Left kidney (tissue), 8 donors: ENCODE data around the gene FAM241A. TPM values are rescaled to one million over a fixed set of nuclear protein-coding genes. Genes with fewer than 3 reads are reported as not detected.
A peak's percentile ranks its signal among the peaks of the same experiment; 100 is the strongest.
"Not testable (repeated sequence)": the region's sequence is repeated elsewhere in the genome, so short reads cannot be mapped to it uniquely, and the experiment has no call there.

Source experiments
- DNase-seq: peaks from one replicate; pipeline ENCODE4 v3.0.0-alpha.2; 2013
- long read RNA-seq, 8 donors: transcript quantifications; one replicate each; lab custom pipeline, GENCODE V29; 2026
- polyA plus RNA-seq: library from polyadenylated mRNA; unstranded; fragments of 120-200 nt; gene quantifications from one replicate; pipeline ENCODE4 v1.2.1, GENCODE V29; 2013; ENCODE audit not compliant: insufficient read length

Gene FAM241A
- 1.6 TPM for polyA plus RNA-seq
- long read RNA-seq, donor 1, full-length matches to known transcripts, result 7 of 7 reads
- long read RNA-seq, donor 1, partial matches to known transcripts, result 0 of 7 reads
- long read RNA-seq, donor 1, other reads (novel, unspliced or antisense), result 0 of 7 reads
- long read RNA-seq, donor 2, full-length matches to known transcripts, result 2 of 2 reads
- long read RNA-seq, donor 2, partial matches to known transcripts, result 0 of 2 reads
- long read RNA-seq, donor 2, other reads (novel, unspliced or antisense), result 0 of 2 reads
- long read RNA-seq, donor 3, full-length matches to known transcripts, result 2 of 2 reads
- long read RNA-seq, donor 3, partial matches to known transcripts, result 0 of 2 reads
- long read RNA-seq, donor 3, other reads (novel, unspliced or antisense), result 0 of 2 reads
- long read RNA-seq, donor 4, full-length matches to known transcripts, result 1 of 1 reads
- long read RNA-seq, donor 4, partial matches to known transcripts, result 0 of 1 reads
- long read RNA-seq, donor 4, other reads (novel, unspliced or antisense), result 0 of 1 reads
- long read RNA-seq, donor 5, full-length matches to known transcripts, result 10 of 10 reads
- long read RNA-seq, donor 5, partial matches to known transcripts, result 0 of 10 reads
- long read RNA-seq, donor 5, other reads (novel, unspliced or antisense), result 0 of 10 reads
- long read RNA-seq, donor 6, full-length matches to known transcripts, result 3 of 3 reads
- long read RNA-seq, donor 6, partial matches to known transcripts, result 0 of 3 reads
- long read RNA-seq, donor 6, other reads (novel, unspliced or antisense), result 0 of 3 reads
- long read RNA-seq, donor 7, full-length matches to known transcripts, result 5 of 5 reads
- long read RNA-seq, donor 7, partial matches to known transcripts, result 0 of 5 reads
- long read RNA-seq, donor 7, other reads (novel, unspliced or antisense), result 0 of 5 reads
- long read RNA-seq, donor 8, full-length matches to known transcripts, result 3 of 3 reads
- long read RNA-seq, donor 8, partial matches to known transcripts, result 0 of 3 reads
- long read RNA-seq, donor 8, other reads (novel, unspliced or antisense), result 0 of 3 reads

DNA sequence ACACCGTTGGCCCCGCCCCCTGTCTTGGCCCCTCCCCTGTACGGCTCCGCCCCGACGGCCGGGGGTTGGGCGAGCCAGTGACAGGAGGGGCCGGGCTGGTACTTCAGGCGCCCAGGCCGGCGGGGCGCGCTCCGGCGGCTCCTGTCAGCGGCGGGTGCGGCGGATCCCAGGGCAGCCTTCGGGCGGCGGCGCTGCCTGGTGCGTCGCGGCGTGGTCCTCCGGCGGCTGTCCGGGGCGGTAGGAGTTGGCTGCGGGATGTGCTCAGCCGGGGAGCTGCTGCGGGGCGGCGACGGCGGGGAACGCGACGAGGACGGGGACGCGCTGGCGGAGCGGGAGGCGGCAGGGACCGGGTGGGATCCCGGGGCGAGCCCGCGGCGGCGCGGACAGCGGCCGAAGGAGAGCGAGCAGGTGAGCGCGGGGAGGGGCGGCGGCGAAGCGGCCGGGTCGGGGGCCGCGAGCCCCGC, at the start of gene FAM241A:
FAM241A (plus strand) TSS at position 129 of the 464 bp plus-strand sequence; CDS start at position 256, 127 bp downstream.
- peak; percentile 70 for DNase-seq

DNA sequence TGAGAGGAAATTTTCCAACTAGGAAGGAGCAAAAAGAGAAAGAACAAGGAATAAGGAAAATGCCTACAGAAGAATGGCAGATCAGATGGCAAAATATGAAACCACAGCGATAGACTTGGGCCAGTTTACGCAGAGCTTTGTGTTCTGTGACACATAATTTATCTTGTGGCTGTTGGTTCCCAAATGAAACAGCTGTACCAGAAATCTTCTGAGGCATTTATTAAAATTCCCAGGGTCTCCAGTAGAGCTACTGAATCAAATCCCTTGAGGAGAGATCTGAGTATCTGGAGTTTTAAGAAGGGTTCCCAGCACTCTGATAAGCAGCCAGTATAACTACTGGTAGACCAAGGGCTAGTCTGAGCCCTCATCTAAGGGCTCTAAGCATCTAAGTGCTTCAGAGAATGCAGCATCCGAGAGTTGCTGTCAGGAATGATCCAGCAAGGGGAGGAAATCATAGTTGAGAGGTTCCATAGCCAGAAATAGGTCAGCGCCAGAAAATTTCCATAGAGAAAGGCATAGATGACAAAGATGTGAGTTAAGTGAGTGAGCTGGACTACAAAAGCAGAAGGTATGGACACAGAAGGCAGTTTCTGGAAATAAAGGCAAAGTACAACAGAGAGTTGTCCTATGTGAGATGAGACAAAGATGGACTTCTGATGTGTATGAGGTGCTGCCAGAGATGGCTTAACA, 46.3 kb upstream of the FAM241A start:
- DNase-seq, result no peak

DNA sequence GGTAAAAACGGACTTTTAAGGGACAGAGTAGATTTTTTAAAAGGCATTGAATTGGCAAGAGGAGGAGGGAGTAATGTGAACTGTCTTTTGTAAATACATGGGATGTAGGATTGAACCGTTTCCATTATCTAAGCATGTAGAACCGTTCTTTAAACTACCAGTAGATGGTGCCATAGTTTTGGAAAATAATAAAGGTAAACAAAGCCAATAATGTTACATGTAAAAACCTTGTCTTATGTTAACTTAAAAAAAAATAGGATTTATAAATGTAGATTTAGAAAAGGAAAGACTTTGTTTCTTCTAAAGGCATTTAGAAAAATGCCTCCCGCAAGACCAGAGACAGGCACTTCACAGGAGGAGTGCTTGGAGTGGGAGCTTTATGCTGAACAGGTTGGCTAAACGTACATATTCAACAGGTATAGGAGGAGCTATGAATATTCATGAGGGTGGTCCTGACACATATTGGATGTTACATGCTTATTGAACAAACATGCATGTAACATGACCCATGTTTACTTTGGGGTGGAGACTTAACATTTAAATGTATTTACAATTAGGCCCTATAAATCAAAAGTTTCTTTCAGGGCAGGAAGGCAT, 45.5 kb upstream of the FAM241A start:
- peak; percentile 61 for DNase-seq

DNA sequence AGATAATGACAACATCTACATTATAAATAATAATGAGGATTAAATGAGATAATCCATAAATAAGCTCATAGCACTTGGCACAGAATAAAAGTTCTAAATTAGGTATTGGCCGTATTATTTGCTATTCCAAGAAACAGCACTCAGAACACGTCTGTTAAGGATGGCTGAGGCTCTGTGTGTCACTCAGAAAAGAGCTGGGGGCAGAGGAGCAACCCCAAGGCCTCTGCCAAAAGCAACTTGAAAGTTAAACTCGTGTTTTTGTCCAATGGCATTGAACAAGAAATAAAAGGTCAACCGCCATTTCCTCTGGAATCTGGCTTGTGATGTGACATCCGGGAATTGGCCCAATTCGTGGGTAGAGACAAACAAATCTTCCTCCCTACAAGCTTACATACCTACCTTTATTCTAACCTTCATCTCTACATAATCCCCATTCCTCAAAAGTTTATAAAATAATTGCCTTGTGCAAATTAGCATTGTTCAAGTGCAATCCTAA, 42.3 kb upstream of the FAM241A start:
- DNase-seq, result no peak

DNA sequence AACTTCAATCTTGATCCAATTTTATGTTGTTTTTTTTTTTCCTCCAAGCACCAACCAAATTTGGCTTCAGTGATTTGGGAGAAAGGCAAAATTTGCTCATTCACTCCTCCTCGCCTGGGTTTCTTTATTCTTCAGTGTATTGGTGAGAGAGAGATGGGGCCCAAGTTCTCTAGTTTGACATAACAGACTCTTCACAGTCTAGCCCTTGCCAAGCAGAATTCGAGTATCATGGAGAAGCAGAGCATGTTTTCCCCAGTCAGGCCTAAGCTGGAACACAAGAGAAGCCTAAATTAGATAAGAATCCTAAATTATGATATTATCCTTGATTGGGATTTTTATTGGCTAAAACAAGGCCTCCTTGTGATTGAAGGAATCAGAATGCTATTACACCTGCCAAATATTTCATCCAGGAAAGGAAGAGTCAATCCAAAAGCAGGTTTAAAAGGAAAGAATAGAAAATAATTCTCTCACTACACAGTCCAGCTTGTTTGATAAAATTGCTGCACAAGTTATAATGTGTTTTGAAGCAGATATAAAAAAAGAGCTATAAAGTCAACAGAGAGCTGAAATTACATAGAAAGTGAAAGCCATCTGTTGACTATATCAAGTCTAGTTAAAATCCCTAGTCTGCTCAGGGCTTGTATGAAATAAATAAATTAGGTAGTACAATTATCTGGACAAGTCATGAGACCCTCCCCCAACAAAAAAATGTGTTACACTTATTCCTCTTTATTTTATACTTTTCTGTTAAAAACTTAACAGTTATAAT, 39.9 kb upstream of the FAM241A start:
- DNase-seq, result no peak

DNA sequence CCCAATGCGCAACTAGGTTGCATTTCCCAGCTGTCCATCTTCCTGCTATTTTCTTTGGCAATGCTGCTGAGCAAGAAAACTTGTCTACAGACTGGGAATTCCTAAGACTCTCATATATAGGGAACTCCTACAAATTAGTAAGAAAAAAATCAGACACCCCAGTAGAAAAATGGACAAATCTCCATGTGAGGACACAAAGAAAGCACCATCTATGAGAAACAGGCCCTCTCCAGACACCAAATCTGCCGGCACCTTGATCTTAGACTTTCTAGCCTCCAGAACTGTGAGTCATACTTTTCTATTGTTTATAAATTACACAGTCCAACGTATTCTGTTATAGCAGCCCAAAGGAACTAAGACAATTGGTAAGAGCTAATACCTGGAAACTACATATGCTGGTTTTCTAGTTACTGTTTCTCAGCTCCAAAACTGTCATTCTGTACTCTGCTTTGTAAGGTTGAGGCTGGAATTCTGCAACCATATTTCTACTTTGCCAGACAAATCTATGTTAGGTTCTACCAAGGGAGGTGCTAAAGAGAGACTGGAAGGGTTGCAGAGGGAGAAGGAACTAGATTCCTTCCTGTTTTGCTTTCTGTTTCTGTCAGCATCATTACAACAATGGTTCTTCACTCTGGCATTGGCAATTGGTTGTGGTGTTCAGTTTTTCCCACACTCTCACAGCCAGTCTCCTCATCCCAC, 35.7 kb upstream of the FAM241A start:
- DNase-seq, result no peak

DNA sequence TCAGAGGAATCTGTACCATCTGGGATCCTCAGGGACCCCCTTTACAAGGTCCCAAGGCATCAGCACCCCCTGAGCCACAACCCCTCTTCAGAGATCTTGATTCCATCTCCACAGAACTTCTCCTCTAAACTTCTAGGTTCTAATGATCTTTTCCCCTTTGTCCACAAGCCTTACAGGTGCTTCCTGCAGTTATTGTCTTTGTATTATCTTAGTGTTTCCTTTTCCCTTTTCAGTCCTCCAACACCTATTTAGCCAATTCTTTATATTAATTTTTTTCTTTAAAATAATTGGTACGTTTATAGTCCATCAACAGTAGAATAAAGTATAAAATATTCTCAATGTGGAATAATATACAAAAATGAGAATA, 35.2 kb upstream of the FAM241A start:
- no peak for DNase-seq

DNA sequence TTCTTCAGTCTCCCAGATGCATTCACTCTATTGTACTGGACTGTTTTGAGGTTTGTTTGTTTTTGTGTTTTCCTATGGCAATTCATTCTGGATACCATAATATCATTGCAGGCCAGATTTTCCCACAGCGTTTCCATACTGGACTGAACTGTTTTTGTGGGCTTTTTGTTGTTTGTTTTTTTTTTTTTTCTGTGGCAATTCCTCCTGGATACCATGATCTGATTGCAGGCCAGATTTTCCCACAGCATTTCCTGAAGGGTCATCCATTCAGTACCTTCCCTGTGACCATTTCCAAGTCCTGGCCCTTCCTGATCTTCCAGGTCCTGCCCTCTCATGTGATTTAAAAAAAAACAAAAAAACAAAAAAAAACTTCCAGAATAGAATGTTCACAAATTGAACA, 33.9 kb upstream of the FAM241A start:
- DNase-seq, result no peak

DNA sequence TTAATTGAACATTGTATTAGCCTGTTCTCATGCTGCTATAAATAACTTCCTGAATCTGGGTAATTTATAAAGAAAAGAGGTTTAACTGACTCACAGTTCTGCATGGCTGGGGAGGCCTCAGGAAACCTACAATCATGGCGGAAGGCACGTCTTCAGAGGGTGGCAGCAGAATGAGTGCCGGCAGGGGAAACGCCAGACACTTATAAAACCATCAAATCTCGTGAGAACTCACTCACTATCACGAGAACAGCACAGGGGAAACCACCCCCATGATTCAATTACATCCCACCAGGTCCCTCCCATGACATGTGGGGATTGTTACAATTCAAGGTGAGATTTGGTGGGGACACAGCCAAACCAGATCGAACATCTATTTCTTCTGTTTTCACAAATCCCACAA, 33.2 kb upstream of the FAM241A start:
- DNase-seq, result not testable (repeated sequence)

DNA sequence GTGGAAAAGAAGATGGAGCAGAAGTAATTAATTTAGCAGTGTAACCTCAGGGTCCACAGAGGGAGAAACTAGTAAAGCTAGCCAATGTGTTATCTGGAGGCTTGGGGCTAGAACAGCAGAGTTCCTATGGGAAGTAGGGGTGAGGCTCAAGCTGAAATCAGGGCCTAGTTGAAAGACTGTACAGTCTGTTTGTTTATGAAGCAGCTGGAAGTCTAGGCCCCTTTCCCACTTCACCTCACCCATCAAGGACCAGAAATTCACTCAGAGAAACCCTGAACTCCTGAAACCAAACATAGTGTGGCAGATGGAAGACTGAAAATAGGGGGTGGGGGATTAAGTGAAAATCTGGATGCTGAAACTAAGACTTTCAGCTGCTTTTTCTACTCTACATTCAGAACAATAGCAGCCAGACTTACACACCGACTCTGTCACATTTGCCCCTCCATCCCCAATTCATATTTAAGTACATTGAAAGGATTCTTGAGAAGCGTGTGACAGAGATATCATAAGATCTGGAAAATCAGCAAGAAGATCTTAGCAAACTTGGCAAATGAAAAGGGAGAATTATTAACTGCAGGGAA, 32.6 kb upstream of the FAM241A start:
- no peak for DNase-seq

DNA sequence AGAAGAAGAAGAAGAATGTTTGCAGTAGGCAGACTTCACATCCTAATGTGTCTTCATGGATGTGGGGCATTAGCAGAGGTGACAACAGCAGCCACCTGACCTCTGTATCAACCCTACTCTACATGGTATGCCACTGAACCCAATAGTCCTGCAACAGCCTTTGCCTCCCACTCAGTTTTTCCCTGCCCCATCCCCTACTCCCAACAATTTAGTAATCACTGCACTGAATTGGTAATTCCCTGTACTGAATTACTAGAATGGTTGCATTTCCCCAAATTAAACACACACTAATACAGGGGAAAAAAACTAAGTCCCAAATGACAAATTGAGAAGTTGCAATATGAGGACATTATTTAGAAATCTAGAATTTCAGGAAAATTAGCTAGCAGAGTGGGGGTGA, 31.4 kb upstream of the FAM241A start:
- DNase-seq, result no peak

DNA sequence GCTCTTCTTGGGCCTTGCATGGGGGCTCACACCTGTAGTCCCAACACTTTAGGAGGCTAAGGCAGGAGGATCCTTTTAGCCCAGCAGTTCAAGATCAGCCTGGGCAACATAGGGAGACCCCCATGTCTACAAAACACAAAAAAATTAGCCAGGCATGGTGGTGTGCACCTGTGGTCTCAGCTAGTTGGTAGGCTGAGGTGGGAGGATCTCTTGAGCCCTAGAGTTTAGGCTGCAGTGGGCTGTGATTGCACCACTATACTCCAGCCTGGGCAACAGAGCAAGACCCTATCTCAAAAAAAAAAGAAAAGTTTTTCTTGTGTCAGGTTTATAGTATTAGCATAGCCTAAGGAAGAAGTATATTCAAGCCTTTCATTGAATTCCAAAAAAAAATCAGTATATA, 30.8 kb upstream of the FAM241A start:
- DNase-seq, result no peak

DNA sequence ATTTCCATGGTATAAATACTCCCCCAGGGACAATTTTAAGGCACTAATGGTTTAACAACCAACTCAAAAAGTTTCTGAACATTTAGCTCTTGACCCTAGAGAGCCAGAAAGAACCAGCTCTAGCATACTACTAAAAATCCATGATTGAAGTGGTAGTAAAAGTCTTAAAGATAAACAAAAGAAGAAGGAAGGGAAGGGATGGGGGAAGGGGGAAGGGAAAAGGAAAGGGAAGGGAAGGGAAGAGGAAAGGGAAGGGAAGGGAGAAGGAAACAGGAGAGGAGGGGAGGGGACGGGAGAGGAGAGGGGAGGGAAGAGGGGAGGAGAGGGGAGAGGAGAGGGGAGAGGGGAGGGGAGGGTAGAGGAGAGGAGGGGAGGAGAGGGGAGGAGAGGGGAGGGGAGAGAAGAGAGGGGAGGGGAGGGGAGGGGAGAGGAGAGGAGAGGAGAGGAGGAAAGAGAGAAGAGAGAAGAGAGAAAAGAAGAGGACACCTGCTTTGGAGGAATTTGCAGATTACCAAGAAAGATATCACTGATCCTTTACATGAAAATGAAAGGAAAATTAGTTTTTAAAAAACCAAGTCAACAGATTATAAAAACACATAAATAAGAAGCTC, 26.4 kb upstream of the FAM241A start:
- no peak for DNase-seq

DNA sequence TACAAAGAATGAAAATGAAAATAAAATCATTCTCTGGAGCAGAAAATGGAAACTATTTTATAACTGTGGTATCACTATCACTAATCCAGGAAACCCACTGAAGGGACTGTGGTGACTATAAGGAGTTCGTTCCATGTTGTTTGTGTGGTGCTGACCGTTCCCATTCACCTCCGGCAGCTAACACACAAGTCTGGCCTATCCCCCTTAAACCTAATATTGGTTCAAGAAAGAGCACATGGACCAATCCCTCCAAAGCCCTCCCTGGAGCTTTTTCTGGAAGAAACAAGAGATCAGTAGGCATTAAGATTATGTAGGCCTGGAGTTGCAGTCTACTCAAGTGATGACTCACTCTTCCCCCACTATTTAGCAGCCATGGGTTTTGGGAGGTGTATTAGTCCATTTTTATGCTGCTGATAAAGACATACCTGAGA, 25.9 kb upstream of the FAM241A start:
- DNase-seq, result no peak

DNA sequence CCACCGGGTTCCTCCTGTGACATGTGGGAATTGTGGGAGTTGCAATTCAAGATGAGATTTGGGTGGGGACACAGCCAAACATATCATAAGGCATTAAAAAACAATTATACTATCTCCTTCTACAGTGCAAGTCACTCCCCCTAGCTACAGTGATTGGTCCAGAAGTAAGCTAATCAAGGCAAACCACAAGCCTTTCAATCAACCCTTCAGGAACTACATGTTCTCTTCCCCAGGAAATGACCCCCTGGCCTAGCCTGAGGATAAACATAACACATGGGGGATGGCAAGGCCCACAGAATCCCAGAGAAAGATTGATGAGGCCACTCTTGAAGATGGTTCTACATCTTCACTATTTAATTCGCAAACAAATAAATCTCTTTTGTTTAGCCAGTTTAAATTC, 25.2 kb upstream of the FAM241A start:
- no peak for DNase-seq

DNA sequence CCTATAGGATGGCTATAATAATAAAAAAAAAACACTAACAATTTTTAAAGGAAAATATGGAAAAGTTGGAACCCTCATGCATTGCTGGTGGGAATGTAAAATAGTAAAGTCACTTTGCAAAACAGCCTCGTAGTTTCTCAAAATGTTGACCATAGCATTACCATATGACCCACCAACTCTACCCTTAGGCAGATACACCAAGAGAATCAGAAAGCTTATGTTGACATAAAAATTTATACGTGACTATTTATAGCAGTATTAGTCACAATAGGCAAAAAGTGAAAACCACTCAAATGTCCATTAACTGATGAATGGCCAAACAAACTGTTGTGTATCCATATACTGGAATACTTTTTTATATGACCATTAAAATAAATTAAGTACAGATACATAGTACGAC, 19.8 kb upstream of the FAM241A start:
- DNase-seq, result no peak

DNA sequence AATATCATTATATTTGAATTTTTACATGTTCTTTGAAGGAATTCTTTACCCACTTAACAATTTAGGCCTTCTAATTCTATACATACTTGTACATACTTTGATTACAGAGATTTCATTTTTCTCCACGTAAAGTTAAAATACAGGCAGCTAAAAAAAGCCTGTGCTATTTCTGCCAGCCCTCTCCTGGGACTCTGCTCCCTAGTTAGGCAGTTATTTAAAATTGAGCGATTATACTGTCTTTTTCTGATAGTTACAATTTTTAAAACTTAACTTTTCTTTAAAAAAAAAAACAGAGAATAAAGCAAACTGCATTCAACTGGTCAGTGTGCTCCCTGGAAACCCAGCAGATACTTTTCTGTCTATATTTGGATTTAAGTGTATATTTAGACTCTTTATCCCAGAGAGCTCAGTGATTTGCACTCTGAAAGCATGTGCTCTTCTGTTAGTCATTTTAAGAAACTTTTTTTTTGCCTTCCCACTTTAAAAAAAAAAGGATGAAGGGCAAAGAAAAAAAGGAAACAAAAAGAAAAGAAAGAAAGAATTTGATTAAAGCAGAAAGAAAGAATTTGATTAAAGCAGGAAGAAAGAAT, 18.1 kb upstream of the FAM241A start:
- DNase-seq, result no peak

DNA sequence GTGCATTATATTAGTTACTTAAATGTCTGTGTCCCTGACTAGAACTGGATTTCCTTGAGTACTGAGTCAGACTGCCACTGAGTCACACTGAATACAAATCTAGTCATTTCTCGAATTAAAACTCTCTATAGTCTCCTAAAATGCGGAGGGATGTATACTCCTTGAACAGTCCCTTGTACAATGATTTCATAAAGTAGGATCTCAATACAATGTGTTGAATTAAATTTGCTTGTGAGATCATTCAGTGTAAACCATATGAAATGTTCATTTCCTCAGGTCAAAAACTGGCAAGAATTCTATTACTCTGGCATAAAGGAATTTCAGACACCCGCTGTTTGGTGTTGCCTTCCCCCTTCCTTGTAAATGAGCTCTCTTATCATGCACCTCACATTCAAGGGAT, 17.5 kb upstream of the FAM241A start:
- no peak for DNase-seq

DNA sequence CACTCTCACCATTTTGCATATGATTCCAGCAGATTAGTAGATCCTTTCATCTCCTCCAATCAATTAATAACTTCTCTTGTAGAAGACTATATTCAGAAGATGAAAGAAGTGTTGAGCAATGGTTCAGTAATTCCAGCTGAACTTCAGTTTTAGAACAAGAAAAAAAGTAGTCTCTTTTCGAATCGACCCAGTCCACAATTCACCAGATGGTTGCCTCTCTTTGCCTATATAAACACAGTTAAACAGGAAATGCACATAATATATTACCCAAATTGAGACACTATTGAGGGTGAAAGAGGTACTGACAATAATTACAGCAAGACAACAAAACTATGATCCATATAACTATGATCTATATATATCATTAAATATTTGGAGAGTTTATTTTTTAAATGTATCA, 16.8 kb upstream of the FAM241A start:
- DNase-seq, result no peak
